Chondrocyte (in vitro differentiated cells): Measurements from ENCODE around the gene STRIP1. TPM values are rescaled to one million over a fixed set of nuclear protein-coding genes. Genes with fewer than 3 reads are reported as not detected.
A peak's percentile ranks its signal among the peaks of the same experiment; 100 is the strongest.

ENCODE experiments used
- DNase-seq: peaks from one replicate; pipeline ENCODE4 v3.0.0; 2021; ENCODE audit warnings: mixed read lengths, low spot score
- H3K27ac Mint-ChIP-seq: one replicate; pipeline ENCODE4 v1.8.0; 2021; ENCODE audit warnings: mild to moderate bottlenecking, moderate library complexity, mixed read lengths; ENCODE audit not compliant: unreplicated experiment
- H3K27me3 Mint-ChIP-seq: 2 replicates; pipeline ENCODE4 v1.8.0; 2021; ENCODE audit warnings: low read depth, mixed read lengths
- H3K36me3 Mint-ChIP-seq: 2 replicates; pipeline ENCODE4 v1.8.0; 2021; ENCODE audit warnings: low read depth, mixed read lengths
- H3K4me1 Mint-ChIP-seq: 2 replicates; pipeline ENCODE4 v1.8.0; 2021; ENCODE audit warnings: low read depth, mild to moderate bottlenecking, mixed read lengths
- H3K4me3 Mint-ChIP-seq: one replicate; pipeline ENCODE4 v1.8.0; 2021; ENCODE audit warnings: mild to moderate bottlenecking, moderate library complexity, mixed read lengths; ENCODE audit not compliant: unreplicated experiment
- H3K9me3 Mint-ChIP-seq: 2 replicates; pipeline ENCODE4 v1.8.0; 2021; ENCODE audit warnings: low read depth, mixed read lengths
- total RNA-seq: library from RNA; stranded (reverse); gene quantifications from 3 replicates; pipeline ENCODE4 v1.2.1, GENCODE V29; 2021
- TF ChIP-seq, protein P1 (sequence below): fragments of 200-600 bp; sonication (generic); IDR thresholded peaks from 2 replicates; pipeline ENCODE4 v1.5.0; 2021; ENCODE audit warnings: antibody characterized with exemption, mild to moderate bottlenecking, moderate library complexity

STRIP1 gene
- total RNA-seq, 1 donor from 2014 or later, result 40.2 TPM

GRCh38 chr1:109995536-109995935, 38.9 kb upstream of the STRIP1 start:
- H3K4me1 Mint-ChIP-seq, result peaks cover 37% of the 10 kb centered on the region
- H3K27ac Mint-ChIP-seq, result no peak overlapping the region
- H3K4me3 Mint-ChIP-seq, result no peak overlapping the region
- no peaks in the 10 kb centered on the region for H3K9me3 Mint-ChIP-seq
- H3K27me3 Mint-ChIP-seq, result no peaks in the 10 kb centered on the region
- no peak for DNase-seq
- H3K36me3 Mint-ChIP-seq, result peaks cover 4% of the 10 kb centered on the region
- TF ChIP-seq, protein P1, sequence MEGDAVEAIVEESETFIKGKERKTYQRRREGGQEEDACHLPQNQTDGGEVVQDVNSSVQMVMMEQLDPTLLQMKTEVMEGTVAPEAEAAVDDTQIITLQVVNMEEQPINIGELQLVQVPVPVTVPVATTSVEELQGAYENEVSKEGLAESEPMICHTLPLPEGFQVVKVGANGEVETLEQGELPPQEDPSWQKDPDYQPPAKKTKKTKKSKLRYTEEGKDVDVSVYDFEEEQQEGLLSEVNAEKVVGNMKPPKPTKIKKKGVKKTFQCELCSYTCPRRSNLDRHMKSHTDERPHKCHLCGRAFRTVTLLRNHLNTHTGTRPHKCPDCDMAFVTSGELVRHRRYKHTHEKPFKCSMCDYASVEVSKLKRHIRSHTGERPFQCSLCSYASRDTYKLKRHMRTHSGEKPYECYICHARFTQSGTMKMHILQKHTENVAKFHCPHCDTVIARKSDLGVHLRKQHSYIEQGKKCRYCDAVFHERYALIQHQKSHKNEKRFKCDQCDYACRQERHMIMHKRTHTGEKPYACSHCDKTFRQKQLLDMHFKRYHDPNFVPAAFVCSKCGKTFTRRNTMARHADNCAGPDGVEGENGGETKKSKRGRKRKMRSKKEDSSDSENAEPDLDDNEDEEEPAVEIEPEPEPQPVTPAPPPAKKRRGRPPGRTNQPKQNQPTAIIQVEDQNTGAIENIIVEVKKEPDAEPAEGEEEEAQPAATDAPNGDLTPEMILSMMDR, result no peak

GRCh38 chr1:109996476-109996875, 37.9 kb upstream of the STRIP1 start:
- Mint-ChIP-seq H3K4me1 (peaks cover 28% of the 10 kb centered on the region), H3K27ac (no peak overlapping the region), H3K27me3 (no peaks in the 10 kb centered on the region), H3K4me3 (no peak overlapping the region), H3K9me3 (no peaks in the 10 kb centered on the region), H3K36me3 (peaks cover 3% of the 10 kb centered on the region)
- TF ChIP-seq, protein P1, result no peak
- no peak for DNase-seq

GRCh38 chr1:109997204-109997866, 37.1 kb upstream of the STRIP1 start:
- H3K4me3 Mint-ChIP-seq, result no peak overlapping the region
- H3K9me3 Mint-ChIP-seq, result no peaks in the 10 kb centered on the region
- H3K36me3 Mint-ChIP-seq, result peaks cover 2% of the 10 kb centered on the region
- TF ChIP-seq, protein P1, result no peak
- DNase-seq, result no peak
- peak overlapping the region; percentile 23 for H3K27ac Mint-ChIP-seq
- H3K4me1 Mint-ChIP-seq, result peaks cover 30% of the 10 kb centered on the region
- no peaks in the 10 kb centered on the region for H3K27me3 Mint-ChIP-seq

DNA sequence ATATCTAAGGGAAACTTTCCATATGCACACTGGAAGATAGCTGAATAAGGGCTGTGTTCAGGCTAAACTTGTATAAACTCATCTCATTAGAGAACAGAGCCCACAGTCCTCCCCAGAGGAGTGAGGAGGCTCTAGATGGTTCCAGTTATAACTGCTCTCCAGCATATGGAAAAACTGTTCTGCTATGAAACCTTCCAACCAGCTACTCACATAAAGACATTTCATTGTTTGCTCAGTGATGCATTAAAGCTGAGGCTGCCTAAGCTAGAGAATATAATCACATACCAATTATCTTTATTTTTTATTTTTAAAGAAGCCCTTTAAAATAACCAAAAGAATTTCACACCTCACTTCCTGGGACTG, 36.6 kb upstream of the STRIP1 start:
- Mint-ChIP-seq H3K27me3 (no peaks in the 10 kb centered on the region), H3K9me3 (no peaks in the 10 kb centered on the region), H3K4me3 (no peak overlapping the region), H3K36me3 (peaks cover 2% of the 10 kb centered on the region), H3K27ac (peak overlapping the region; percentile 23), H3K4me1 (peaks cover 36% of the 10 kb centered on the region)
- TF ChIP-seq, protein P1, result no peak
- DNase-seq, result no peak

GRCh38 chr1:110002695-110003094, 31.7 kb upstream of the STRIP1 start:
- TF ChIP-seq, protein P1, result no peak
- peak overlapping the region; percentile 94 for H3K27ac Mint-ChIP-seq
- H3K4me1 Mint-ChIP-seq, result peaks cover 63% of the 10 kb centered on the region
- H3K36me3 Mint-ChIP-seq, result no peaks in the 10 kb centered on the region
- H3K9me3 Mint-ChIP-seq, result no peaks in the 10 kb centered on the region
- DNase-seq, result no peak
- H3K27me3 Mint-ChIP-seq, result no peaks in the 10 kb centered on the region
- no peak overlapping the region for H3K4me3 Mint-ChIP-seq
